SKM-1 (cell line): ENCODE data around the gene FYCO1.

Source experiments
- DNase-seq: peaks from one replicate; lab custom pipeline; 2025; ENCODE audit not compliant: unreplicated experiment; lab: John Stamatoyannopoulos, UW

FYCO1 gene

GRCh38 chr3:45965253-45965652 is 30.4 kb downstream of the FYCO1 start:
- no peak for DNase-seq

- DNase-seq: no peak
Observed at GRCh38 chr3:45964139-45964538, 31.5 kb downstream of the FYCO1 start.

GRCh38 chr3:45962033-45962432 is 33.6 kb downstream of the FYCO1 start:
- DNase-seq: no peak

GRCh38 chr3:45960289-45960688 is 35.3 kb downstream of the FYCO1 start:
- DNase-seq: no peak

GRCh38 chr3:45959201-45959600 is 36.4 kb downstream of the FYCO1 start:
- DNase-seq: no peak

- no peak for DNase-seq
Observed at GRCh38 chr3:45958321-45958791, 37.3 kb downstream of the FYCO1 start.

- no peak for DNase-seq
Observed at GRCh38 chr3:45957586-45957985, 38.0 kb downstream of the FYCO1 start.

GRCh38 chr3:45955706-45956105 is 39.9 kb downstream of the FYCO1 start:
- no peak for DNase-seq

GRCh38 chr3:45955017-45955647 is 40.5 kb downstream of the FYCO1 start:
- DNase-seq: no peak

- no peak for DNase-seq
Observed at GRCh38 chr3:45954306-45954705, 41.3 kb downstream of the FYCO1 start.

GRCh38 chr3:45953536-45953935 is 42.1 kb downstream of the FYCO1 start:
- no peak for DNase-seq

GRCh38 chr3:45952456-45952855 is 43.2 kb downstream of the FYCO1 start:
- no peak for DNase-seq

GRCh38 chr3:45951946-45952345 is 43.7 kb downstream of the FYCO1 start:
- DNase-seq: no peak

- DNase-seq: no peak
Observed at GRCh38 chr3:45950686-45951600, 44.7 kb downstream of the FYCO1 start.

GRCh38 chr3:45950131-45950530 is 45.5 kb downstream of the FYCO1 start:
- no peak for DNase-seq

- no peak for DNase-seq
Observed at GRCh38 chr3:45949432-45949831, 46.2 kb downstream of the FYCO1 start.

- no peak for DNase-seq
Observed at GRCh38 chr3:45948881-45949280, 46.7 kb downstream of the FYCO1 start.

GRCh38 chr3:45948311-45948781 is 47.3 kb downstream of the FYCO1 start:
- DNase-seq: no peak

GRCh38 chr3:45947361-45947760 is 48.3 kb downstream of the FYCO1 start:
- no peak for DNase-seq

GRCh38 chr3:45946875-45947274 is 48.7 kb downstream of the FYCO1 start:
- DNase-seq: no peak

GRCh38 chr3:45946307-45946706 is 49.3 kb downstream of the FYCO1 start:
- no peak for DNase-seq
